HG03045 (cell line): ENCODE data around the gene TP53AIP1.

Experiments used
- ATAC-seq: cut with Tn5 transposase; IDR thresholded peaks from one replicate; pipeline ENCODE4 v1.9.1; 2021; ENCODE audit warnings: mild to moderate bottlenecking, moderate library complexity; ENCODE audit not compliant: unreplicated experiment

TP53AIP1 gene

GRCh38 chr11:128942817-128943427 is at the start of gene TP53AIP1:
Gene TP53AIP1 (minus strand): TSS chr11:128942871. CDS start chr11:128937818, 5,053 bp downstream.
- ATAC-seq, result no peak

- no peak for ATAC-seq
Observed at GRCh38 chr11:128988242-128988970, 45.7 kb upstream of the TP53AIP1 start.

GRCh38 chr11:128985880-128986279 is 43.2 kb upstream of the TP53AIP1 start:
- no peak for ATAC-seq

GRCh38 chr11:128983023-128983422 is 40.4 kb upstream of the TP53AIP1 start:
- ATAC-seq, result no peak

GRCh38 chr11:128981254-128981653 is 38.6 kb upstream of the TP53AIP1 start:
- ATAC-seq, result no peak

GRCh38 chr11:128970598-128971190 is 28.0 kb upstream of the TP53AIP1 start:
- ATAC-seq, result no peak

GRCh38 chr11:128968916-128969315 is 26.2 kb upstream of the TP53AIP1 start:
- no peak for ATAC-seq

- no peak for ATAC-seq
Observed at GRCh38 chr11:128967578-128967977, 24.9 kb upstream of the TP53AIP1 start.

- peak; percentile 92 for ATAC-seq
Observed at GRCh38 chr11:128965485-128965884, 22.8 kb upstream of the TP53AIP1 start.

GRCh38 chr11:128964463-128964930 is 21.8 kb upstream of the TP53AIP1 start:
- ATAC-seq, result no peak

GRCh38 chr11:128963744-128964325 is 21.2 kb upstream of the TP53AIP1 start:
- no peak for ATAC-seq

GRCh38 chr11:128962896-128963295 is 20.2 kb upstream of the TP53AIP1 start:
- ATAC-seq, result no peak

- no peak for ATAC-seq
Observed at GRCh38 chr11:128961645-128962044, 19.0 kb upstream of the TP53AIP1 start.

GRCh38 chr11:128957202-128957482 is 14.5 kb upstream of the TP53AIP1 start:
- ATAC-seq, result no peak

GRCh38 chr11:128956401-128957201 is 13.9 kb upstream of the TP53AIP1 start:
- ATAC-seq, result no peak

GRCh38 chr11:128955636-128956035 is 13.0 kb upstream of the TP53AIP1 start:
- ATAC-seq, result no peak

GRCh38 chr11:128953151-128953550 is 10.5 kb upstream of the TP53AIP1 start:
- no peak for ATAC-seq

- no peak for ATAC-seq
Observed at GRCh38 chr11:128949791-128950454, 7.3 kb upstream of the TP53AIP1 start.

- ATAC-seq, result no peak
Observed at GRCh38 chr11:128948583-128948982, 5.9 kb upstream of the TP53AIP1 start.

- no peak for ATAC-seq
Observed at GRCh38 chr11:128947773-128948172, 5.1 kb upstream of the TP53AIP1 start.

- ATAC-seq, result no peak
Observed at GRCh38 chr11:128946648-128947047, 4.0 kb upstream of the TP53AIP1 start.
